Measurements from ENCODE around the gene ANKRD34C.
A peak's percentile ranks its signal among the peaks of the same experiment; 100 is the strongest.
"Not testable (repeated sequence)": the region's sequence is repeated elsewhere in the genome, so short reads cannot be mapped to it uniquely, and the experiment has no call there.

ANKRD34C gene

GRCh38 chr15:79311901-79312553 is 29.5 kb downstream of the ANKRD34C start:
- no peak for DNase-seq

- DNase-seq, result no peak
Observed at GRCh38 chr15:79314186-79314585, 31.7 kb downstream of the ANKRD34C start.

- no peak for DNase-seq
Observed at GRCh38 chr15:79314811-79315210, 32.3 kb downstream of the ANKRD34C start.

- DNase-seq, result no peak
Observed at GRCh38 chr15:79315623-79316328, 33.3 kb downstream of the ANKRD34C start.

- no peak for DNase-seq
Observed at GRCh38 chr15:79316864-79317263, 34.3 kb downstream of the ANKRD34C start.

GRCh38 chr15:79319973-79320372 is 37.5 kb downstream of the ANKRD34C start:
- DNase-seq, result not testable (repeated sequence)

GRCh38 chr15:79321876-79322275 is 39.4 kb downstream of the ANKRD34C start:
- DNase-seq, result no peak

GRCh38 chr15:79322306-79322705 is 39.8 kb downstream of the ANKRD34C start:
- no peak for DNase-seq

GRCh38 chr15:79322945-79323344 is 40.4 kb downstream of the ANKRD34C start:
- DNase-seq, result no peak

GRCh38 chr15:79329171-79329611 is 46.7 kb downstream of the ANKRD34C start:
- DNase-seq, result peak; percentile 74 to 85 (median 83)

Data from suppressor macrophage treated with lipopolysaccharide for 1 hour (primary cell).